Measurements from ENCODE around the gene EFHD1.

- no peak for TF ChIP-seq EZH2 (IDR thresholded peaks at IDR 0.05; ENCODE audit: borderline replicate concordance, insufficient read depth, low read depth, low read length, poor library complexity, severe bottlenecking)
- no peak for TF ChIP-seq CTCF (IDR thresholded peaks at IDR 0.05)
These were observed 40.5 kb upstream of the EFHD1 start for GRCh38 chr2:232592772-232593395.
